Mesenchymal stem cell (in vitro differentiated cells and primary cell): ENCODE data around the gene TCF4.

Experiments
- DNase-seq: peaks from one replicate; pipeline ENCODE4 v3.0.0-alpha.2; 2013
- H2AFZ ChIP-seq: one replicate; pipeline ENCODE4 v1.6.1; 2013; ENCODE audit warnings: low read depth, mild to moderate bottlenecking, control low read depth, inconsistent platforms, low read length, moderate library complexity
- H2AK5ac ChIP-seq: 2 replicates; pipeline ENCODE4 v1.6.1; 2013; ENCODE audit warnings: low read length, moderate library complexity, mild to moderate bottlenecking, inconsistent platforms; ENCODE audit not compliant: severe bottlenecking
- H2BK120ac ChIP-seq: one replicate; pipeline ENCODE4 v1.6.1; 2013; ENCODE audit warnings: low read depth, mild to moderate bottlenecking, inconsistent platforms, low read length, moderate library complexity
- H2BK12ac ChIP-seq, 2 experiments: one replicate each; pipeline ENCODE4 v1.6.1; 2013; ENCODE audit warnings: inconsistent platforms in 2 of 2, low read length in 2 of 2, mild to moderate bottlenecking in 2 of 2, moderate library complexity in 2 of 2, control low read depth in 1 of 2
- H2BK15ac ChIP-seq: one replicate; pipeline ENCODE4 v1.6.1; 2013; ENCODE audit warnings: mild to moderate bottlenecking, low read depth, inconsistent platforms; ENCODE audit not compliant: poor library complexity, severe bottlenecking
- H2BK5ac ChIP-seq: 2 replicates; pipeline ENCODE4 v1.6.1; 2013; ENCODE audit warnings: low read depth, mild to moderate bottlenecking, low read length, control low read depth, inconsistent platforms; ENCODE audit not compliant: poor library complexity, severe bottlenecking
- H3K14ac ChIP-seq, 2 experiments: one replicate each; pipeline ENCODE4 v1.6.1; 2013; ENCODE audit warnings: inconsistent platforms in 2 of 2, low read length in 2 of 2, control low read depth in 1 of 2, mild to moderate bottlenecking in 1 of 2, moderate library complexity in 1 of 2
- H3K18ac ChIP-seq, 2 experiments: one replicate each; pipeline ENCODE4 v1.6.1; 2013; ENCODE audit warnings: inconsistent platforms in 2 of 2, low read length in 2 of 2, control low read depth in 1 of 2, low read depth in 1 of 2, mild to moderate bottlenecking in 1 of 2
- H3K23ac ChIP-seq, 2 experiments: one replicate each; pipeline ENCODE4 v1.6.1; 2013; ENCODE audit warnings: inconsistent platforms in 2 of 2, low read length in 2 of 2, mild to moderate bottlenecking in 2 of 2, moderate library complexity in 2 of 2, control low read depth in 1 of 2
- H3K27ac ChIP-seq: 2 replicates; pipeline ENCODE4 v1.5.1; 2013; ENCODE audit warnings: mild to moderate bottlenecking, moderate library complexity, low read length, control low read depth, inconsistent platforms; ENCODE audit not compliant: poor library complexity, severe bottlenecking
- H3K27me3 ChIP-seq, 2 experiments: 2 replicates each; pipeline versions ENCODE4 v1.6.1 to v1.7.0; 2013; ENCODE audit warnings: low read length in 2 of 2, mild to moderate bottlenecking in 2 of 2, moderate library complexity in 2 of 2, control low read depth in 1 of 2, inconsistent platforms in 1 of 2; ENCODE audit not compliant: control insufficient read depth in 1 of 2, insufficient read depth in 1 of 2
- H3K36me3 ChIP-seq, 2 experiments: 2 replicates each; pipeline versions ENCODE4 v1.6.1 to v1.7.0; 2013; ENCODE audit warnings: low read length in 2 of 2, control low read depth in 1 of 2, inconsistent platforms in 1 of 2, low read depth in 1 of 2, mild to moderate bottlenecking in 1 of 2; ENCODE audit not compliant: insufficient read depth in 2 of 2, control insufficient read depth in 1 of 2
- H3K4ac ChIP-seq, 2 experiments: one replicate each; pipeline ENCODE4 v1.6.1; 2013; ENCODE audit warnings: inconsistent platforms in 2 of 2, low read length in 2 of 2, mild to moderate bottlenecking in 2 of 2, moderate library complexity in 2 of 2, control low read depth in 1 of 2, low read depth in 1 of 2
- H3K4me1 ChIP-seq: 2 replicates; pipeline ENCODE4 v1.6.1; 2013; ENCODE audit warnings: low read depth, low read length, control low read depth; ENCODE audit not compliant: control insufficient read depth, insufficient read depth
- H3K4me2 ChIP-seq: 2 replicates; pipeline ENCODE4 v1.6.1; 2013; ENCODE audit warnings: low read length, mild to moderate bottlenecking, inconsistent platforms; ENCODE audit not compliant: poor library complexity, severe bottlenecking
- H3K4me3 ChIP-seq, 2 experiments: 2 replicates each; pipeline versions ENCODE4 v1.5.1 to v1.7.0; 2013; ENCODE audit warnings: low read length in 2 of 2, mild to moderate bottlenecking in 2 of 2, control low read depth in 1 of 2, low read depth in 1 of 2; ENCODE audit not compliant: insufficient read depth in 1 of 2
- H3K79me1 ChIP-seq: replicated peaks from 2 replicates; pipeline ENCODE4 v1.6.1; 2013; ENCODE audit warnings: mild to moderate bottlenecking, control low read depth, low read length, inconsistent platforms; ENCODE audit not compliant: poor library complexity, severe bottlenecking
- H3K9ac ChIP-seq: 2 replicates; pipeline ENCODE4 v1.7.0; 2013; ENCODE audit warnings: mild to moderate bottlenecking, low read length, moderate library complexity
- H3K9me3 ChIP-seq: 2 replicates; pipeline ENCODE4 v1.7.0; 2013; ENCODE audit warnings: mild to moderate bottlenecking, low read length; ENCODE audit not compliant: control insufficient read depth
- H4K8ac ChIP-seq: one replicate; pipeline ENCODE4 v1.6.1; 2013; ENCODE audit warnings: inconsistent platforms, mild to moderate bottlenecking, low read length, moderate library complexity
- H4K91ac ChIP-seq: one replicate; pipeline ENCODE4 v1.6.1; 2013; ENCODE audit warnings: mild to moderate bottlenecking, low read length, inconsistent platforms
- WGBS: methylation state at CpG from one replicate; pipeline ENCODE4 v1.1.7; 2013; ENCODE audit warnings: mixed read lengths; 5-methylcytosine and 5-hydroxymethylcytosine counted together

TCF4 gene

GRCh38 chr18:55227771-55228170 is 360.2 kb downstream of the TCF4 start:
- no peak overlapping the region for H3K4me3 ChIP-seq
- no peak overlapping the region for H2BK15ac ChIP-seq
- no peak overlapping the region for H3K18ac ChIP-seq
- H3K27me3 ChIP-seq, result no peaks in the 10 kb centered on the region
- no peak overlapping the region for H2AFZ ChIP-seq
- no peak overlapping the region for H3K23ac ChIP-seq
- H2BK5ac ChIP-seq, result no peak overlapping the region
- H3K4me1 ChIP-seq, result no peaks in the 10 kb centered on the region
- H3K36me3 ChIP-seq, result peaks cover 6 to 93% of the 10 kb centered on the region in 2 experiments
- no peak for DNase-seq
- H2BK12ac ChIP-seq, result no peak overlapping the region
- H3K9me3 ChIP-seq, result no peaks in the 10 kb centered on the region
- no peak overlapping the region for H3K27ac ChIP-seq
- H2AK5ac ChIP-seq, result no peak overlapping the region
- no peak overlapping the region for H4K8ac ChIP-seq
- 100% methylated on average over 1 of the region's 3 CpGs for WGBS
- no peak overlapping the region for H4K91ac ChIP-seq
- H3K79me1 ChIP-seq, result no peaks in the 10 kb centered on the region
- H3K4me2 ChIP-seq, result no peak overlapping the region
- H3K14ac ChIP-seq, result no peak overlapping the region
- H2BK120ac ChIP-seq, result no peak overlapping the region
- no peak overlapping the region for H3K4ac ChIP-seq
- no peak overlapping the region for H3K9ac ChIP-seq

GRCh38 chr18:55226044-55226443 is 361.9 kb downstream of the TCF4 start:
- Histone ChIP-seq H2BK12ac (no peak overlapping the region), H3K27me3 (no peaks in the 10 kb centered on the region), H4K8ac (no peak overlapping the region), H3K79me1 (no peaks in the 10 kb centered on the region), H4K91ac (no peak overlapping the region), H2BK15ac (no peak overlapping the region), H3K4me1 (no peaks in the 10 kb centered on the region), H2AK5ac (no peak overlapping the region), H3K4ac (no peak overlapping the region), H3K9ac (no peak overlapping the region), H2BK120ac (no peak overlapping the region), H3K4me3 (no peak overlapping the region), H3K36me3 (peaks cover 4 to 77% of the 10 kb centered on the region in 2 experiments), H3K4me2 (no peak overlapping the region), H3K9me3 (no peaks in the 10 kb centered on the region), H3K23ac (no peak overlapping the region), H3K14ac (no peak overlapping the region), H3K18ac (no peak overlapping the region), H3K27ac (no peak overlapping the region), H2BK5ac (no peak overlapping the region), H2AFZ (no peak overlapping the region)
- WGBS, result 100% methylated on average over 1 of the region's 2 CpGs
- DNase-seq, result no peak

- Histone ChIP-seq H2BK120ac (no peak overlapping the region), H3K14ac (no peak overlapping the region)
- no CpG with 5 or more reads among the region's 1 CpG for WGBS
Measured at GRCh38 chr18:55224086-55224625, 363.8 kb downstream of the TCF4 start.

GRCh38 chr18:55221622-55222021 is 366.4 kb downstream of the TCF4 start:
- no peak overlapping the region for H3K4me3 ChIP-seq
- H3K4me2 ChIP-seq, result no peak overlapping the region
- no peak overlapping the region for H4K91ac ChIP-seq
- H3K9me3 ChIP-seq, result no peaks in the 10 kb centered on the region
- H2BK120ac ChIP-seq, result no peak overlapping the region
- peaks cover 0 to 34% of the 10 kb centered on the region in 2 experiments for H3K36me3 ChIP-seq
- no peak overlapping the region for H2BK15ac ChIP-seq
- no peaks in the 10 kb centered on the region for H3K79me1 ChIP-seq
- H3K18ac ChIP-seq, result no peak overlapping the region
- no peak overlapping the region for H4K8ac ChIP-seq
- no peak overlapping the region for H3K9ac ChIP-seq
- H2BK12ac ChIP-seq, result no peak overlapping the region
- no peak overlapping the region for H3K23ac ChIP-seq
- no peaks in the 10 kb centered on the region for H3K27me3 ChIP-seq
- no peaks in the 10 kb centered on the region for H3K4me1 ChIP-seq
- 100% methylated on average over 2 of the region's 3 CpGs for WGBS
- no peak overlapping the region for H3K27ac ChIP-seq
- no peak for DNase-seq
- no peak overlapping the region for H3K4ac ChIP-seq
- H3K14ac ChIP-seq, result no peak overlapping the region
- H2AFZ ChIP-seq, result no peak overlapping the region
- H2BK5ac ChIP-seq, result no peak overlapping the region
- H2AK5ac ChIP-seq, result no peak overlapping the region

More at GRCh38 chr18:55224086-55224625, 363.8 kb downstream of the TCF4 start:
- Histone ChIP-seq H2AK5ac (no peak overlapping the region), H3K27me3 (no peaks in the 10 kb centered on the region), H3K18ac (no peak overlapping the region), H4K8ac (no peak overlapping the region), H3K4ac (no peak overlapping the region), H3K23ac (no peak overlapping the region), H2BK15ac (no peak overlapping the region), H2AFZ (no peak overlapping the region), H3K4me3 (no peak overlapping the region), H3K9me3 (no peaks in the 10 kb centered on the region), H2BK5ac (no peak overlapping the region), H3K36me3 (peaks cover 4 to 58% of the 10 kb centered on the region in 2 experiments), H3K27ac (no peak overlapping the region), H3K9ac (no peak overlapping the region), H4K91ac (no peak overlapping the region), H3K4me1 (no peaks in the 10 kb centered on the region), H2BK12ac (no peak overlapping the region), H3K79me1 (no peaks in the 10 kb centered on the region), H3K4me2 (no peak overlapping the region)
- DNase-seq, result no peak
